Measurements from ENCODE around the gene CUL2. TPM values are rescaled to one million over a fixed set of nuclear protein-coding genes. Genes with fewer than 3 reads are reported as not detected.

The CUL2 gene
- total RNA-seq, 1 experiment from 2014 or later: 36.1 TPM

DNA sequence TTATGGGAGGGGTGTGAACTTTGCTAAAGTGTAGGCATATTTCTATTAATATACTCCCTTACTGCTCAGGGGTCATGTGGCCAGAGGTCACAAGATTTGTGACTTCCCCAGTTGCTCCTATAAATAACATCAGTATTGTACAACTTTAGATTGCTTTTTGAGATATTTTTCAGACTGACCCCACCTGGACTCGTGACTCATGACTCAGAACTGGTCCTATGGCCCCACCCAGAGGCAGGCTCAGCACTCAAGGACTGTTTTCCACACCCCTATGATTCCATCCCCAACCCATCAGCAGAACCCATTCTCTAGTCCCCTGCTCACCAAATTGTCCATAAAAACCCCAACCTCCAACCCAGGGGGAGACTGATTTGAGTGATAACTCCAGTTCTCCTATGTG, 2.7 kb upstream of the CUL2 start:
- H3K4me2 ChIP-seq (ENCODE audit: low read length): no peak overlapping the region
- no TSS peak for BruUV-seq (replicated peaks)
- CTCF ChIA-PET: no interaction called here

More for the DNA sequence above, 2.7 kb upstream of the CUL2 start:
- no peak overlapping the region for H3K9ac ChIP-seq (ENCODE audit: low read length)
- H3K4me3 ChIP-seq (replicated peaks in 1 of 2; ENCODE audit: low read depth in 1 of 2, low read length in 2 of 2): no peak overlapping the region
- TF ChIP-seq, protein P1, sequence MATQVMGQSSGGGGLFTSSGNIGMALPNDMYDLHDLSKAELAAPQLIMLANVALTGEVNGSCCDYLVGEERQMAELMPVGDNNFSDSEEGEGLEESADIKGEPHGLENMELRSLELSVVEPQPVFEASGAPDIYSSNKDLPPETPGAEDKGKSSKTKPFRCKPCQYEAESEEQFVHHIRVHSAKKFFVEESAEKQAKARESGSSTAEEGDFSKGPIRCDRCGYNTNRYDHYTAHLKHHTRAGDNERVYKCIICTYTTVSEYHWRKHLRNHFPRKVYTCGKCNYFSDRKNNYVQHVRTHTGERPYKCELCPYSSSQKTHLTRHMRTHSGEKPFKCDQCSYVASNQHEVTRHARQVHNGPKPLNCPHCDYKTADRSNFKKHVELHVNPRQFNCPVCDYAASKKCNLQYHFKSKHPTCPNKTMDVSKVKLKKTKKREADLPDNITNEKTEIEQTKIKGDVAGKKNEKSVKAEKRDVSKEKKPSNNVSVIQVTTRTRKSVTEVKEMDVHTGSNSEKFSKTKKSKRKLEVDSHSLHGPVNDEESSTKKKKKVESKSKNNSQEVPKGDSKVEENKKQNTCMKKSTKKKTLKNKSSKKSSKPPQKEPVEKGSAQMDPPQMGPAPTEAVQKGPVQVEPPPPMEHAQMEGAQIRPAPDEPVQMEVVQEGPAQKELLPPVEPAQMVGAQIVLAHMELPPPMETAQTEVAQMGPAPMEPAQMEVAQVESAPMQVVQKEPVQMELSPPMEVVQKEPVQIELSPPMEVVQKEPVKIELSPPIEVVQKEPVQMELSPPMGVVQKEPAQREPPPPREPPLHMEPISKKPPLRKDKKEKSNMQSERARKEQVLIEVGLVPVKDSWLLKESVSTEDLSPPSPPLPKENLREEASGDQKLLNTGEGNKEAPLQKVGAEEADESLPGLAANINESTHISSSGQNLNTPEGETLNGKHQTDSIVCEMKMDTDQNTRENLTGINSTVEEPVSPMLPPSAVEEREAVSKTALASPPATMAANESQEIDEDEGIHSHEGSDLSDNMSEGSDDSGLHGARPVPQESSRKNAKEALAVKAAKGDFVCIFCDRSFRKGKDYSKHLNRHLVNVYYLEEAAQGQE (IDR thresholded peaks at IDR 0.05; ENCODE audit: low read depth): no peak
- TF ChIP-seq RAD21 (IDR thresholded peaks at IDR 0.05; ENCODE audit: low read depth): peak; percentile 35; the same call in 1 of the 2 replicates
- H4K20me1 ChIP-seq (ENCODE audit: insufficient read depth): no peaks in the 10 kb centered on the region
- no peak for DNase-seq (ENCODE audit: low read depth, low spot score)
- ATAC-seq: no peak
- peaks cover 3 to 19% of the 10 kb centered on the region in 2 experiments; a peak in 2 of 4 replicates for H3K4me1 ChIP-seq (ENCODE audit: control insufficient read depth in 1 of 2, insufficient read depth in 2 of 2, low read length in 2 of 2)
- POLR2A ChIA-PET: no interaction called here
- H3K9me2 ChIP-seq (ENCODE audit: insufficient read depth): no peaks in the 10 kb centered on the region
- intact Hi-C loops (cut with micrococcal nuclease): no loop called here
- H3K9me3 ChIP-seq (ENCODE audit: control insufficient read depth in 1 of 2, insufficient read depth in 1 of 2, low read depth in 1 of 2, low read length in 2 of 2): peaks cover 0 to 5% of the 10 kb centered on the region in 2 experiments; a peak in 1 of 4 replicates
- no peaks in the 10 kb centered on the region for H3K27me3 ChIP-seq (ENCODE audit: insufficient read depth, low read length)
- RAD21 ChIA-PET (ENCODE audit: low non-redundant PET in 1 of 2, low total read pairs in 2 of 2, uncharacterized antibody in 2 of 2, unreplicated experiment in 2 of 2): no interaction called here
- H3K36me3 ChIP-seq (ENCODE audit: control insufficient read depth in 1 of 2, insufficient read depth in 2 of 2, low read length in 2 of 2): no peaks in the 10 kb centered on the region
- peaks cover 22% of the 10 kb centered on the region for H3K79me2 ChIP-seq (ENCODE audit: insufficient read depth, low read length)
- no peak overlapping the region for H2AFZ ChIP-seq (ENCODE audit: low read depth, low read length, poor library complexity, severe bottlenecking)
- no peak overlapping the region for H3K27ac ChIP-seq (ENCODE audit: low read depth, low read length)

Measured in HCT116 (cell line).